HG02943 (cell line): Measurements from ENCODE around the gene ART1.
"Not testable (repeated sequence)": the region's sequence is repeated elsewhere in the genome, so short reads cannot be mapped to it uniquely, and the experiment has no call there.

Experiments
- ATAC-seq: cut with Tn5 transposase; IDR thresholded peaks from one replicate; pipeline ENCODE4 v1.9.1; 2021; ENCODE audit warnings: mild to moderate bottlenecking, low read depth, moderate library complexity; ENCODE audit not compliant: unreplicated experiment

The ART1 gene, protein sequence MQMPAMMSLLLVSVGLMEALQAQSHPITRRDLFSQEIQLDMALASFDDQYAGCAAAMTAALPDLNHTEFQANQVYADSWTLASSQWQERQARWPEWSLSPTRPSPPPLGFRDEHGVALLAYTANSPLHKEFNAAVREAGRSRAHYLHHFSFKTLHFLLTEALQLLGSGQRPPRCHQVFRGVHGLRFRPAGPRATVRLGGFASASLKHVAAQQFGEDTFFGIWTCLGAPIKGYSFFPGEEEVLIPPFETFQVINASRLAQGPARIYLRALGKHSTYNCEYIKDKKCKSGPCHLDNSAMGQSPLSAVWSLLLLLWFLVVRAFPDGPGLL

GRCh38 chr11:3644817-3645235, at the start of gene ART1:
Gene ART1 (plus strand): TSS chr11:3645128. CDS start chr11:3659214, 14,086 bp downstream.
- no peak for ATAC-seq

DNA sequence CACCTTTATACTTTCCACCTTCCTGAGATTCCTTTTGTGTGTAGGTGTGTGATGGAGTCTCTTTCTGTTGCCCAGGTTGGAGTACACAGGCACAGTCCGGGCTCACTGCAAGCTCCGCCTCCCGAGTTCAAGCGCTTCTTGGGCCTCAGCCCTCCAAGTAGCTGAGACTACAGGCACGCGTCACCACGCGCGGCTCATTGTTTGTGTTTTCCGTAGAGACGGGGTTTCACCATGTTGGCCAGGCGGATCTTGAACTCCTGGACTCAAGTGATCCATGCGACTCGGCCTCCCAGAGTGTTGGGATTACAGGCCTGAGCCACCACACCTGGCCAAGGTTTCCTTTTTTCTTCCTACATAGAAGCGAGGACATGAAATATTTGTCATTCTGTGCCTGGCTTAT, 47.2 kb upstream of the ART1 start:
- ATAC-seq, result not testable (repeated sequence)

DNA sequence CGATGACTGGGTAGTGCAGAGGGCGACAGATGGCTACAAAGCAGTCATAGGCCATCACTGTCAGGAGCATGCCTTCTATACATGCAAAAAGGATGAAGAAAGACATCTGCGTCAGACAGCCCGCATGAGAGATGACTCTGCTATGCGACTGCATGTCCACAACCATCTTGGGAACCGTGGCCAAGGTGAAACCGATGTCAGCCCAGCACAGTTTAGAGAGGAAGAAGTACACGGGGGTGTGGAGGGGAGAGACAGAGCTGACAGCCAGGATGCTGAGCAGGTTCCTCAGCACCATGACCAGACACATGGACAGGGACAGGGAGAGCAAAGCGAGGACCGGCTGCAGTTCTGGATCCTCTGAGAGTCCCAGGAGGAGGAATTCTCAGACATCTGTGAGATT, 44.7 kb upstream of the ART1 start:
- ATAC-seq, result not testable (repeated sequence)

DNA sequence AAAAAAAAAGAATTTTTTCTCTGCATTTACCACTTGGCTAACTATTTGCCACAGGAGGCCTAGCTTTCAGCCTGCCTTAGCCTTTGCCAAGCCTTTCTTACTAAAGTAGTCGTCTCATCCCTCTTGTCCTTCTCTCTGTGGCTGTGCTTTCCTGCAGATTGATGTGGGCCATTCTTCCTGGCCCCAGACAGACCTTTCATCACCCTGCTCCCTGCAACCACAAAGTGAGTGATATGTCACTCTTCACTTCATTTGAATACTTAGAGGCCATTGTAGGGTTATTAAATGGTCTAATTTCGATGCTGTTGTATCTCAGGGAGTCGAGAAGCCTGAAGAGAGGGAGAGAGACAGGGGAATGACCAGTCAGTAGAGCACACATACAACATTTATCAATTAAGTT, 40.8 kb upstream of the ART1 start:
- ATAC-seq, result no peak

GRCh38 chr11:3605283-3605662, 39.7 kb upstream of the ART1 start:
- ATAC-seq, result no peak

DNA sequence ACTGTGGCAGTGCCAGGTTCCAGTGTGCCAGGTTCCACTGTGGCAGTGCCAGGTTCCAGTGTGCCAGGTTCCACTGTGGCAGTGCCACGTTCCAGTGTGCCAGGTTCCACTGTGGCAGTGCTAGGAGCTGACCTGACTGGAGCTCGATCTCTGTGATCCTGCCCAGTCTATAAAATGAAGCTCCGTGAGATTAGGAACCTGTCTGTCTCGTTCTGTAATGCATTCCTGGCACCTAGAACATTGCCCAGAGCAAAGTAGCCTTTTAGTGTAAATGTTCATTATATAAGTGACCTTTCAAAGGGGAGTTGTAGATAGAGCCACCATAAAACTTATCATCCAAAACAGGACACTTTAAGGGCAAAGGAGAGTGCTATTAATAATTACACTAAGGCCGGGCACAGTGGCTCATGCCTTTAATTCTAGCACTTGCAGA, 39.1 kb upstream of the ART1 start:
- ATAC-seq, result no peak

DNA sequence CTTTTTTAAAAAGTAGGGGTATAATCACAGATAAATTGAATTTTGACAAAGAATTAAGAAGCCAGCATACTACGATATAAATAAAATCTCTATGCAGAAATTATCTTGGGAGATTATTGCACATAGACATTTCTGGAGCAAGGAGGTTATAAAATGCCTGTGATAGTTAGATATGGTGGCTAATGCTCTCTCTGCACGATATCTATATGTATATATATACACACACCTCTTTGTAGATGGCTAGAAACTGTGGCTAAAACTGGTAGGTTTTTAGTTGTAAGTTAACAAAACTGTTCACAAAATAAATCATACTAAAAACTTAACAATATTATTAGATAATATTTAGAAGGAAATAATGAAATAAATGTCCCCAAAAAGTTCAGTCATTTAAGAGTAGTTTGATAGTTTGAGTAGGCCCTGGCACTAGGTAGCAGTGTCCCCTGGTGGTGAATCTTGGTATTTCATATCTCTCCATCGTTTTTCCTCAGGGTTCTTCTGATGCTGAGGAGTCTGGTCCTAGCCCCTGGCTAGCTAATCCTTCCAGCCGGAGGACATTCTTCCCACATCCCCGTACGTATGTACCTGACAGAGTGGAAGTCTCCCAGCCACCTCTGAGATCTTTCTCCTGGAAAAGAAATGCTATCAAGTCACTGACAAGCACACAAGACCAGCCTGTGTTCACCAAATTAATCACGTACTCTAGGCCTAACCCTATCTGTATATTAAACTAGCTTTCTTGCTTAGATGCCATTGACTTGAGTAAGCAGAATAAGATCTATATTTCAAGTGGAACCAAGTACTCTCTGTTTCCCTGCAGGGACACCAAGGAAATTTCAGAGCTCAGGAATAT, 35.3 kb upstream of the ART1 start:
- ATAC-seq, result no peak

- no peak for ATAC-seq
These were observed 34.1 kb upstream of the ART1 start for GRCh38 chr11:3610846-3611245.

DNA sequence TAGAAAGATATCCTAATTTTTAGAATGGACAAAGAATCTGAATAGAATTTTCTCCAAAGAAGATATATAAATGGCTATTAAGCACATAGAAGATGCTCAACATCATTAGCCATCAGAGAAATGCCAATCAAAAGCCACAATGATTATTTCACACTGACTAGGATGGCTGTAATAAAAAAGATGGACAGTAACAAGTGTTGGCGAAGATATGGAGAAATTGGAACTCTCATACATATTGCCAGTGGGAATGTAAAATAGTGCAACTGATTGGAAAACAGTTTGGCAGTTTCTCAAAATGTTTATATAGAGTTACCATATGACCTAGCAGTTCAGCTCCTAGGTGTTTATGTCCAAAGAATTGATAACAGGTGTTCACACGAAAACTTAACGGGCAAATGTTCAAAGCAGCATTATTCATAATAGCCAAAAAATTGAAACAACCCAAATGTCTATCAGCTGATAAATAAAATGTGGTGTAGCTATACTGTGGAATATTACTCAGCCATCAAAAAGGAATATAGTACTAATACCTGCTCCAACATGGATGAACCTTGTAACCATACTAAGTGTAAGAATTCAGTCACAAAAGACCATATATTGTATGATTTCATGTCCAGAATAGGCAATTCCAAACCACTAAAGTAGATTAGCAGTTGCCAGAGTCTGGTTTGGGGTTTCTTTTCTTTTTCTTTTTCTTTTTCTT, 32.8 kb upstream of the ART1 start:
- ATAC-seq, result no peak

DNA sequence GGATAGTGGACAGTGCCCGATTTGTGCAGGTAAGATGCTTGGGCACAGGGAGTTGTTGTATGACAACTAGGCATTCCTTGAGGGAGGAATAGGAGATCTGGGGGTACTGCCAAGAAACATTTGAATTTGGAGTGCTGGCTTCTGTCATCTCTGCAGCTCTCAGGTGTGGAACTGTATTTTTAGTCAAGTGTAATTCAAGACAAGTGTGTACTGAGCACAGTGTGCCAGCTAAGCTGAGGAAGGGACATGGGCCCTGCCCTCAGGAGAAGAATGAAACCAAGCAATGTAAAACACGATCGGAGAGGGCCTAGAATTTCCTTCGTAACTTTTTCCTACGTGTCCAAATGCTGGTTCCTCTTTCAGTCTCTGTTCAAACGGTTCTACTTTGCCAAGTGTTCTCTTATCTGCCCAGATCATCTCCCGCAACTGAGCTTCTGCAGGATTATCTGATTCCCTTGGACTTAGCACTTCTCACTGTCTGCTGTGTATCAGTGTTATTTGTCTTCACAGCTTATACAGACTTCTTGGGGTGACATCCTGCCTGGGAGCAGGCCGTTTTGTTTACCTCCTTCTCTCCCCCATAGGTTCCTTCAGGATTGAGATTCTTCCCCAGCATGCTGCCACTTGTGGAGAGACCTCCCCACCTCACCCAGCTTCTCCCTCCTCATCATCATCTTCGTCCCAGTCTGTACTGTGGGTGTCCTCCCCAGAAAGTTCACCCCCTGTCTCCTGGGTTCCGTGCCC, 30.8 kb upstream of the ART1 start:
- no peak for ATAC-seq

GRCh38 chr11:3614742-3615171, 30.2 kb upstream of the ART1 start:
- no peak for ATAC-seq

DNA sequence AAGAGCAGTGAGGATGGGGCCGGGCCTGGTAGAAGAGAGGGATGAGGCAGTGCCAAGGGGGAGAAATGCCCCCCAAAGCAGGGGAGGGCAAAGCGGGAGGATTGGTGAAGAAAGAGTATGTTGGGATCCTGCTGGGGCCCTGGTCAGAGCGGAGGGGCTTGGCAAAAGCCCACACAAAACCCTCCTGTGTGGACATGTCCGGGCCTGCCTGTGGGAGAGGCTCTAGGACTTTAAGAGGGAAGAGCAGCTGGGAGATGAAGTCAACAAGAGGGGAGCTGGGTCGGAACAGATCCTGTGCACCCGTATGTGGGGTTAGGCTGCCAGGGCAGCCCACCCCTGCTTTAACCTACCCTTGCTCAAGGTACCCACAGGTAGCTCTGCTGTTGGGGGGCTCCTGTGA, 28.9 kb upstream of the ART1 start:
- ATAC-seq, result no peak

DNA sequence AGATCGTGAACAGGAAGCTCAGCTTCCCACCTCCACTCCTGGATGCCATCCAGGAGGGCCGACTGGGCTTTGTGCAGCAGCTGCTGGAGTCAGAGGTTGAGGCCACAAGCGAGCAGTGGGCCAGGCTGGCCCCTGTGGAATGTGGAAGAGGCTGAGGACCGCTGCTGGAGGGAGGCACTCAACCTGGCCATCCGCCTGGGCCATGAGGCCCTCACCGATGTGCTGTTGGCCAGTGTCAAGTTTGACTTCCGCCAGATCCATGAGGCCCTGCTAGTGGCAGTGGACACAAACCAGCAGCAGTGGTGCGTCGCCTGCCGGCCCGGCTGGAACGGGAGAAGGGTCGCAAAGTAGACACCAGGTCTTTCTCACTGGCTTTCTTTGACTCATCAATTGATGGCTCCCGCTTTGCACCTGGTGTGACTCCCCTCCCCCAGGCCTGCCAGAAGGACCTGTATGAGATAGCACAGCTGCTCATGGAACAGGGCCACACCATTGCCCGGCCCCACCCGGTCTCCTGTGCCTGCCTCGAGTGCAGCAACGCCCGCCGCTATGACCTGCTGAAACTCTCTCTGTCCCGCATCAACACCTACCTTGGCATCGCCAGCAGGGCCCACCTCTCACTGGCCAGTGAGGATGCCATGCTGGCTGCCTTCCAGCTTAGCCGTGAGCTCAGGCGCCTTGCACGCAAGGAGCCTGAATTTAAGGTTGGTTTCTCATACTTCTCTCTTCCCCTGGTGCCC, 28.0 kb upstream of the ART1 start:
- no peak for ATAC-seq

GRCh38 chr11:3617990-3618389, 26.9 kb upstream of the ART1 start:
- no peak for ATAC-seq

GRCh38 chr11:3622521-3622920, 22.4 kb upstream of the ART1 start:
- ATAC-seq, result no peak

- no peak for ATAC-seq
These were observed 21.8 kb upstream of the ART1 start for GRCh38 chr11:3623121-3623520.

- no peak for ATAC-seq
These were observed 21.0 kb upstream of the ART1 start for GRCh38 chr11:3623767-3624458.

- no peak for ATAC-seq
These were observed 18.5 kb upstream of the ART1 start for GRCh38 chr11:3626250-3626960.

- ATAC-seq, result no peak
These were observed 17.6 kb upstream of the ART1 start for GRCh38 chr11:3627291-3627690.
